Measurements from ENCODE around the gene MRGPRX3.

MRGPRX3 gene

DNA sequence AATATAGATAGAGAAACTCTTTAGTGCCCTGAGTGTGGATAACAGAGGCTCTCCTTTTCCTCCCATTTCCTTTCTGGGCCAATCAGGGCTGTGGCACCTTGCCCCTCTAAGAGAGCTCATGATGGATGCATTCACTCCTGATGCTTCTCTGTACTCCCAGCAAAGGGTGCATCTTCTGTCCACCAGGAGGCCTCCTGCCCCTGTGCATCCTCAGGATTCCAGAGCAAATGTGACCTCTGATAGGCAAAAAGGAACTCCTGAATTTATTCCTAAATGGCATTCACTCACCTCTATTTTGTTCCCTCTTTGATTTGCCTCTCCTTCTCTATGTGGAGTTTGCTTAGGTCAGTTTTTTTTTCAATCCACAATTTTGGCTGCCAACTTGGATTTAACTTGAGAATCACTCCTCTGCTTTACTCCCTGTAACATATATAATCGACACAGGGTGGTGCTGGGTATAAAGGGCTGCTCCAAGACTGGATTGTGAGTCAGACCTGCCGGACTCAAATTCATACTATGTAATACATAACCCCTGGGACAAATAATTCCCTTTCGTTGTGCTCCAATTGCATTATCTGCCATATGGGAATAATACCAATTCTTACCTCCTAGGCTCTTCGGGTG lies 39.1 kb downstream of the MRGPRX3 start:
- DNase-seq: peak; percentile 27

DNA sequence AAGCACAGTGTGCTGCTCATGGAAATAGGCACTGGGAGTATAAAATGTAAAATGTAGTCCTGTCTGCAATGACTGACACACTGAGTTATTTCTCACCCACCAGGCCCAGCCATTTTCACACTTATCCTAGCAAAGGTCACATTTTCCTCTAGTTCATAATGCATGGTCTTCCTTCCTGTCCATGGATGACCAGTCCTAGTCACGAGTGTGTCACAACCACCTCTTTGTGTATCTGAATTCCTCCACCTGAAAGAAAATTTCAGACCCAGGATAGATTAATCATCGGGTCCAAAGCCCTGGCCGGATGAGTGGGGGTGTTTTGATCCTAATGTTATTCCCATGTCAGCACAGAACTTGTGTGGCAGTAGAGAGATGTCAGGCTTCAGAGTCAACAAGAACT lies 40.3 kb downstream of the MRGPRX3 start, which contains the start of gene MRGPRX4:
TSS of gene MRGPRX4 (plus strand) at position 172 of the 400 bp plus-strand sequence. CDS start 420 bp downstream, outside the sequence.
- no peak for DNase-seq

- DNase-seq: no peak
These were observed 41.0 kb downstream of the MRGPRX3 start for GRCh38 chr11:18173225-18173866.
